ENCODE measurements around the gene ARRB1.

The ARRB1 gene

DNA sequence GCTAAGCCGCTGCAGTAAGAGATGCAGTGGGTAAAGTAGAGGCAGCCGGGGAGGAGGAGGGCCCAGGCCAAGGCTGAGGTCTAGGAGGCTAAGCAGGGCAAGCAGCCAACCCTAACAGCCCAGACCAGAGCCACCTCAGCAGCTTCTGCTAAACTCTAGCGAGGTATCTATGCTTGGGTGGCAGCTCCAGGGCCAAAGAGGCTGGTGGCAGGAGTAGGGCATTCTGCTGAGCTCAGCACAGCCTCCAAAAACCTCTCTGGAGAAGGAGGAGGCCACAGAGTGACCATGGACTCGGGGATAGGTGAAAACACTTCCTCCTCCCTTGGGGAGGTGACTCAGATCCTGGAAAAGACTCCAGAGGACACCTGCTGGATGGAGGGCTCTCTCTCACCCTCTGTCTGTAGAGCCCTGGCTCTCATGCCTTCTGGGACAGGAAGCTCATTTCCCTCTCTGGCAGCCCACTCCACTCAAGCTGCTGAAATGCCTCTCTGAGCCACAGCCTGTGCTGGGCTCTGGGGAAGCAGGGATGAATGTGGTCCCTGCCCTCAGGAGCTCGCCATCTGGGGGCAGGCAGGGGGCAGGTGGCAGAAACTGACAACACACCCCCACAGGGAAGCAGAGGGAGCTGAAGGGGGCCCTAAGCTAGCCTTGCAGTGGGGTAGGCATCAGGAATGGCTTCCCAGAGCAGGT lies 127.4 kb downstream of the ARRB1 start:
- no peak for DNase-seq (ENCODE audit: low spot score)

GRCh38 chr11:75219869-75220268 lies 131.6 kb downstream of the ARRB1 start:
- no peak for DNase-seq (ENCODE audit: low spot score)

GRCh38 chr11:75214843-75215242 lies 136.6 kb downstream of the ARRB1 start:
- DNase-seq (ENCODE audit: low spot score): no peak

- peak; percentile 58 for DNase-seq (ENCODE audit: low spot score)
Observed at GRCh38 chr11:75214411-75214821, 137.0 kb downstream of the ARRB1 start.

Measured in germinal center (tissue), 1 donor.